Measurements from ENCODE around the gene RAB17. TPM values are rescaled to one million over a fixed set of nuclear protein-coding genes. Genes with fewer than 3 reads are reported as not detected.

The RAB17 gene
- total and polyA plus RNA-seq, 5 donors, result 0.74 to 2.8 (median 2.1) TPM

GRCh38 chr2:237530472-237531433 lies 59.8 kb downstream of the RAB17 start:
- H3K27me3 ChIP-seq (ENCODE audit: control insufficient read depth, insufficient read depth), result no peaks in the 10 kb centered on the region
- no peak overlapping the region for H3K4me3 ChIP-seq (ENCODE audit: low read length)
- 94% methylated on average over 12 of the region's 12 CpGs for WGBS
- intact Hi-C loops (cut with DNase I), result no loop called here
- H3K27ac ChIP-seq (ENCODE audit: low read length), result no peak overlapping the region
- ATAC-seq, result no peak
- no peaks in the 10 kb centered on the region for H3K4me1 ChIP-seq (ENCODE audit: control insufficient read depth, insufficient read depth, low read length)
- no peak for DNase-seq
- no peaks in the 10 kb centered on the region for H3K9me3 ChIP-seq (ENCODE audit: control insufficient read depth, low read length)

- Histone ChIP-seq H3K27ac (ENCODE audit: low read length) (no peak overlapping the region), H3K4me3 (ENCODE audit: low read length) (no peak overlapping the region), H3K4me1 (ENCODE audit: control insufficient read depth, insufficient read depth, low read length) (no peaks in the 10 kb centered on the region), H3K9me3 (ENCODE audit: control insufficient read depth, low read length) (no peaks in the 10 kb centered on the region), H3K27me3 (ENCODE audit: control insufficient read depth, insufficient read depth) (no peaks in the 10 kb centered on the region)
- intact Hi-C loops (cut with DNase I), result no loop called here
- 86% methylated on average over 19 of the region's 19 CpGs for WGBS
- ATAC-seq (peak in 1 of 2 donors; percentile 25), DNase-seq (no peak)
Measured at GRCh38 chr2:237529452-237530402, 60.8 kb downstream of the RAB17 start.

GRCh38 chr2:237527766-237528165 lies 62.8 kb downstream of the RAB17 start:
- 96% methylated on average over 5 of the region's 5 CpGs for WGBS

GRCh38 chr2:237527233-237527632 lies 63.3 kb downstream of the RAB17 start:
- Histone ChIP-seq H3K9me3 (ENCODE audit: control insufficient read depth, low read length) (no peaks in the 10 kb centered on the region), H3K27me3 (ENCODE audit: control insufficient read depth, insufficient read depth) (no peaks in the 10 kb centered on the region), H3K4me1 (ENCODE audit: control insufficient read depth, insufficient read depth, low read length) (no peaks in the 10 kb centered on the region), H3K27ac (ENCODE audit: low read length) (no peak overlapping the region), H3K4me3 (ENCODE audit: low read length) (no peak overlapping the region)
- ATAC-seq, result no peak
- DNase-seq, result no peak
- intact Hi-C loops (cut with DNase I), result no loop called here
- 88% methylated on average over 11 of the region's 11 CpGs for WGBS

More at GRCh38 chr2:237527766-237528165, 62.8 kb downstream of the RAB17 start:
- DNase-seq, result no peak
- Histone ChIP-seq H3K4me1 (ENCODE audit: control insufficient read depth, insufficient read depth, low read length) (no peaks in the 10 kb centered on the region), H3K9me3 (ENCODE audit: control insufficient read depth, low read length) (no peaks in the 10 kb centered on the region), H3K4me3 (ENCODE audit: low read length) (no peak overlapping the region), H3K27ac (ENCODE audit: low read length) (no peak overlapping the region), H3K27me3 (ENCODE audit: control insufficient read depth, insufficient read depth) (no peaks in the 10 kb centered on the region)
- no peak for ATAC-seq
- intact Hi-C loops (cut with DNase I), result no loop called here

- Histone ChIP-seq H3K27ac (ENCODE audit: low read length) (no peak overlapping the region), H3K4me3 (ENCODE audit: low read length) (no peak overlapping the region), H3K9me3 (ENCODE audit: control insufficient read depth, low read length) (no peaks in the 10 kb centered on the region), H3K27me3 (ENCODE audit: control insufficient read depth, insufficient read depth) (no peaks in the 10 kb centered on the region), H3K4me1 (ENCODE audit: control insufficient read depth, insufficient read depth, low read length) (no peaks in the 10 kb centered on the region)
- 93% methylated on average over 17 of the region's 17 CpGs for WGBS
- ATAC-seq (peak; percentile 14 to 44), DNase-seq (no peak)
- intact Hi-C loops (cut with DNase I), result no loop called here
Measured at GRCh38 chr2:237525559-237526157, 64.9 kb downstream of the RAB17 start.

GRCh38 chr2:237524631-237525030 lies 65.9 kb downstream of the RAB17 start:
- 65% methylated on average over 6 of the region's 6 CpGs for WGBS
- no peak for DNase-seq

More at GRCh38 chr2:237524631-237525030, 65.9 kb downstream of the RAB17 start:
- ATAC-seq, result no peak
- Histone ChIP-seq H3K27me3 (ENCODE audit: control insufficient read depth, insufficient read depth) (no peaks in the 10 kb centered on the region), H3K9me3 (ENCODE audit: control insufficient read depth, low read length) (no peaks in the 10 kb centered on the region), H3K4me1 (ENCODE audit: control insufficient read depth, insufficient read depth, low read length) (no peaks in the 10 kb centered on the region), H3K27ac (ENCODE audit: low read length) (no peak overlapping the region), H3K4me3 (ENCODE audit: low read length) (no peak overlapping the region)
- intact Hi-C loops (cut with DNase I), result no loop called here

Other genes with a start within 250 kb of the RAB17 start
- gene COL6A3, start 176.6 kb downstream of the RAB17 start, total RNA-seq, result 100 to 1,000 TPM in 3 of 4 donors, 10 to 100 TPM in 1; 54.4 to 191 (median 139) TPM
- 33.2 TPM for gene COL6A3, start 176.6 kb downstream of the RAB17 start, polyA plus RNA-seq
- gene MLPH, start 103.5 kb downstream of the RAB17 start, total RNA-seq, result 100 to 1,000 TPM in 3 of 4 donors, 10 to 100 TPM in 1; 57.8 to 189 (median 143) TPM
- 138 TPM for gene MLPH, start 103.5 kb downstream of the RAB17 start, polyA plus RNA-seq
- not detected for gene PRLH, start 24.2 kb downstream of the RAB17 start, total RNA-seq
- gene PRLH, start 24.2 kb downstream of the RAB17 start, polyA plus RNA-seq, result not detected
- gene LRRFIP1, start 36.9 kb upstream of the RAB17 start, total RNA-seq, result 100 to 1,000 TPM in 1 of 4 donors, 10 to 100 TPM in 3; 85.6 to 106 (median 87.8) TPM
- gene LRRFIP1, start 36.9 kb upstream of the RAB17 start, polyA plus RNA-seq, result 61.9 TPM
- under 1 TPM; 0.23 to 0.70 (median 0.40) TPM for gene RBM44, start 208.0 kb upstream of the RAB17 start, total RNA-seq
- 0.20 TPM for gene RBM44, start 208.0 kb upstream of the RAB17 start, polyA plus RNA-seq

Data from right cardiac atrium (tissue), 5 donors.